Hair follicle dermal papilla cell (primary cell): ENCODE results near the gene TRAF3IP3. TPM values are rescaled to one million over a fixed set of nuclear protein-coding genes. Genes with fewer than 3 reads are reported as not detected.

ENCODE experiments used
- total RNA-seq: library from RNA; depleted of rRNA; stranded (reverse); fragments of >200 nt; gene quantifications from 2 replicates; pipeline ENCODE4 v1.2.3, GENCODE V29; 2012

TRAF3IP3 gene, protein sequence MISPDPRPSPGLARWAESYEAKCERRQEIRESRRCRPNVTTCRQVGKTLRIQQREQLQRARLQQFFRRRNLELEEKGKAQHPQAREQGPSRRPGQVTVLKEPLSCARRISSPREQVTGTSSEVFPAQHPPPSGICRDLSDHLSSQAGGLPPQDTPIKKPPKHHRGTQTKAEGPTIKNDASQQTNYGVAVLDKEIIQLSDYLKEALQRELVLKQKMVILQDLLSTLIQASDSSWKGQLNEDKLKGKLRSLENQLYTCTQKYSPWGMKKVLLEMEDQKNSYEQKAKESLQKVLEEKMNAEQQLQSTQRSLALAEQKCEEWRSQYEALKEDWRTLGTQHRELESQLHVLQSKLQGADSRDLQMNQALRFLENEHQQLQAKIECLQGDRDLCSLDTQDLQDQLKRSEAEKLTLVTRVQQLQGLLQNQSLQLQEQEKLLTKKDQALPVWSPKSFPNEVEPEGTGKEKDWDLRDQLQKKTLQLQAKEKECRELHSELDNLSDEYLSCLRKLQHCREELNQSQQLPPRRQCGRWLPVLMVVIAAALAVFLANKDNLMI
- total RNA-seq: under 0.01 TPM in 1 of 2 replicates, not detected in the other

GRCh38 chr1:209755926-209756614 lies at the start of gene TRAF3IP3:
TSS of gene TRAF3IP3 (plus strand) at chr1:209756053. CDS start at chr1:209760040, 3,987 bp downstream.

GRCh38 chr1:209784265-209785169 lies 28.7 kb downstream of the TRAF3IP3 start, which contains the start of gene C1orf74:
TSS of gene C1orf74 (minus strand) at chr1:209784559. CDS start at chr1:209783634, 925 bp downstream.

GRCh38 chr1:209805875-209806760 lies 50.3 kb downstream of the TRAF3IP3 start, which contains the start of gene IRF6:
TSS of gene IRF6 (minus strand) at chr1:209806142. CDS start at chr1:209801413, 4,729 bp downstream.

GRCh38 chr1:209827384-209828262 lies 71.8 kb downstream of the TRAF3IP3 start, which contains the start of gene UTP25:
TSS of gene UTP25 (plus strand) at chr1:209827972. CDS start at chr1:209828064, 92 bp downstream.

Other genes with a start within 250 kb of the TRAF3IP3 start
- gene CAMK1G, start 172.3 kb upstream of the TRAF3IP3 start, total RNA-seq: 0.97 TPM in 1 of 2 replicates, not detected in the other
- gene LAMB3, start 103.6 kb upstream of the TRAF3IP3 start, total RNA-seq: 4.5 and 13.0 TPM in 2 replicates
- 0.85 and 3.1 TPM in 2 replicates for gene G0S2, start 80.6 kb upstream of the TRAF3IP3 start, total RNA-seq
- 2.1 TPM in 1 of 2 replicates, not detected in the other for gene HSD11B1, start 51.2 kb upstream of the TRAF3IP3 start, total RNA-seq
- 1.8 and 1.9 TPM in 2 replicates for gene C1orf74, start 28.5 kb downstream of the TRAF3IP3 start, total RNA-seq
- gene IRF6, start 50.1 kb downstream of the TRAF3IP3 start, total RNA-seq: 1.1 and 2.1 TPM in 2 replicates
- gene UTP25, start 71.9 kb downstream of the TRAF3IP3 start, total RNA-seq: 15.9 and 18.5 TPM in 2 replicates
- 3.3 and 4.7 TPM in 2 replicates for gene SYT14, start 182.2 kb downstream of the TRAF3IP3 start, total RNA-seq